ENCODE data around the gene FAM110D. TPM values are rescaled to one million over a fixed set of nuclear protein-coding genes. Genes with fewer than 3 reads are reported as not detected.
A peak's percentile ranks its signal among the peaks of the same experiment; 100 is the strongest.

The FAM110D gene
- total RNA-seq, 1 experiment from 2014 or later: 0.55 TPM

- POLR2A ChIA-PET: no interaction called here
- Mint-ChIP-seq H3K36me3 (0 out of 2 replicates have a peak, but pooled peaks cover under 1% of the 10 kb centered on the region), H3K9me3 (no peaks in the 10 kb centered on the region), H3K27ac (no peak overlapping the region), H3K27me3 (ENCODE audit: low read depth) (peaks cover 17% of the 10 kb centered on the region), H3K4me3 (peak overlapping the region; percentile 92), H3K4me1 (peaks cover 28% of the 10 kb centered on the region)
- ATAC-seq (no peak), DNase-seq (ENCODE audit: low spot score) (no peak)
- TF ChIP-seq ZNF425 (CRISPR knock-in tag; conservative IDR thresholded peaks at IDR 0.05) (no peak), CREB1 (CRISPR knock-in tag; IDR thresholded peaks at IDR 0.05) (no peak), ETV6 (CRISPR knock-in tag; IDR thresholded peaks at IDR 0.05) (no peak), MXD4 (CRISPR knock-in tag; IDR thresholded peaks at IDR 0.05; ENCODE audit: borderline replicate concordance) (no peak), ZNF512 (CRISPR knock-in tag; IDR thresholded peaks at IDR 0.05; ENCODE audit: borderline replicate concordance) (no peak), ZNF396 (CRISPR knock-in tag; IDR thresholded peaks at IDR 0.05; ENCODE audit: borderline replicate concordance) (no peak)
- CTCF ChIA-PET: interaction anchor here (0.7 to 5.1 kb wide), 2 partner anchors 36 to 55 kb away, joined by 3 to 41 read pairs; no protein-coding TSS in a partner anchor
These were observed 49.4 kb upstream of the FAM110D start for GRCh38 chr1:26109229-26110164.

- Mint-ChIP-seq H3K9me3 (no peaks in the 10 kb centered on the region), H3K4me1 (peaks cover 25% of the 10 kb centered on the region), H3K4me3 (peak overlapping the region; percentile 92), H3K27me3 (ENCODE audit: low read depth) (peaks cover 17% of the 10 kb centered on the region), H3K36me3 (peaks cover 6% of the 10 kb centered on the region; the same call in 1 of the 2 replicates), H3K27ac (peak overlapping the region; percentile 63; the same call in 1 of the 2 replicates)
- ChIA-PET CTCF (interaction anchor here (0.8 to 5.1 kb wide), 3 partner anchors 31 to 123 kb away, joined by 3 to 41 read pairs (median 7); partner anchors contain the start of gene CEP85), POLR2A (interaction anchor here (0.6 to 2.0 kb wide), 3 partner anchors 28 to 54 kb away, joined by 3 to 9 read pairs (median 3); no protein-coding TSS in a partner anchor)
- DNase-seq (ENCODE audit: low spot score): peak; percentile 79
- ATAC-seq: peak; percentile 42
- 0 out of 2 replicates have a peak, but pooled peaks have one; percentile 10 for TF ChIP-seq HMGXB4 (CRISPR knock-in tag; IDR thresholded peaks at IDR 0.05)
- no peak for TF ChIP-seq JUN (CRISPR knock-in tag; IDR thresholded peaks at IDR 0.05)
- no peak for TF ChIP-seq ESRRA (CRISPR knock-in tag; IDR thresholded peaks at IDR 0.05; ENCODE audit: borderline replicate concordance)
- TF ChIP-seq ATF1 (CRISPR knock-in tag; IDR thresholded peaks at IDR 0.05): no peak
- no peak for TF ChIP-seq GRHL2 (CRISPR knock-in tag; IDR thresholded peaks at IDR 0.05; ENCODE audit: insufficient replicate concordance, severe bottlenecking)
- TF ChIP-seq ATF6 (CRISPR knock-in tag; IDR thresholded peaks at IDR 0.05): no peak
- TF ChIP-seq E2F1 (CRISPR knock-in tag; IDR thresholded peaks at IDR 0.05): 0 out of 2 replicates have a peak, but pooled peaks have one; percentile 13
- no peak for TF ChIP-seq ZNF317 (CRISPR knock-in tag; IDR thresholded peaks at IDR 0.05; ENCODE audit: borderline replicate concordance, low read depth)
- TF ChIP-seq ZBTB21 (CRISPR knock-in tag; IDR thresholded peaks at IDR 0.05; ENCODE audit: borderline replicate concordance): no peak
- no peak for TF ChIP-seq OVOL2 (CRISPR knock-in tag; IDR thresholded peaks at IDR 0.05; ENCODE audit: borderline replicate concordance)
- TF ChIP-seq ZNF512 (CRISPR knock-in tag; IDR thresholded peaks at IDR 0.05; ENCODE audit: borderline replicate concordance): no peak
- peak; percentile 36; the same call in 1 of the 2 replicates for TF ChIP-seq FOXP4 (CRISPR knock-in tag; IDR thresholded peaks at IDR 0.05)
These were observed 47.9 kb upstream of the FAM110D start for GRCh38 chr1:26110731-26111529.
